GM18873 (cell line): ENCODE results near the gene TPGS1.
A peak's percentile ranks its signal among the peaks of the same experiment; 100 is the strongest.

ENCODE experiments used
- ATAC-seq: cut with Tn5 transposase; IDR thresholded peaks from one replicate; pipeline ENCODE4 v1.9.1; 2021; ENCODE audit warnings: mild to moderate bottlenecking, moderate library complexity, moderate number of reproducible peaks; ENCODE audit not compliant: unreplicated experiment, low FRiP score

Gene TPGS1

GRCh38 chr19:495081-495401 is 12.3 kb upstream of the TPGS1 start:
- ATAC-seq, result no peak

DNA sequence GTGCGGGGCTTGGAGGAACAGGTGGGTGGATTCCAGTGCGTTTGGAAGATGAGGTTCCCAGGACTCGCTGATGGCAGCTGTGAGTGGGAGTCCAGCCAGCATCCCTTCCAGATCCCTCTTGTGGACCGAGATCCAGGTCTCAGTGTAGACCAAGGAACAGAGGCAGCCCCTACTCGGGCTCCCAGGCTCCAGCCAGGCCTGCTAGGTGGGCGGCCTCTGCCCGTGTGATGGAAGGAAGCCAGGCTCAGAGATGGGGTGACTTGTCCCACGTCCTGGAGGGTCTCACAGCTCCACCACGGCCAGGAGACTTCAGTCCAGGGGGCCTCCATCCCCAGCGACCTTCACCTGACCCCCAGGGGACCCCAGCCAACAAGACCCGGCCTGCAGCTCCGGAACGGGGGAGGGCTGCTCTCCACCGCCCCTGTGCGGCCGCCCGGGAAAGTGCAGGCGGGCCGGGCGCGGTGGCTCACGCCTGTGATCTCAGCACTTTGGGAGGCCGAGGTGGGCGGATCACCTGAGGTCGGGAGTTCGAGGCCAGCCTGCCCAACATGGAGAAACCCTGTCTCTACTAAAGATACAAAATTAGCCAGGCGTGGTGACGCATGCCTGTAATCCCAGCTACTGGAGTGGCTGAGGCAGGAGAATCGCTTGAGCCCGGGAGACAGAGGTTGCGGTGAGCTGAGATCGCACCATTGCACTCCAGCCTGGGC is 11.7 kb upstream of the TPGS1 start:
- ATAC-seq, result no peak

GRCh38 chr19:496112-496665 is 11.1 kb upstream of the TPGS1 start, which contains the start of gene MADCAM1:
Gene MADCAM1, plus strand, starts transcription at chr19:496486. Its CDS starts 14 bp downstream, at chr19:496500.
- no peak for ATAC-seq

DNA sequence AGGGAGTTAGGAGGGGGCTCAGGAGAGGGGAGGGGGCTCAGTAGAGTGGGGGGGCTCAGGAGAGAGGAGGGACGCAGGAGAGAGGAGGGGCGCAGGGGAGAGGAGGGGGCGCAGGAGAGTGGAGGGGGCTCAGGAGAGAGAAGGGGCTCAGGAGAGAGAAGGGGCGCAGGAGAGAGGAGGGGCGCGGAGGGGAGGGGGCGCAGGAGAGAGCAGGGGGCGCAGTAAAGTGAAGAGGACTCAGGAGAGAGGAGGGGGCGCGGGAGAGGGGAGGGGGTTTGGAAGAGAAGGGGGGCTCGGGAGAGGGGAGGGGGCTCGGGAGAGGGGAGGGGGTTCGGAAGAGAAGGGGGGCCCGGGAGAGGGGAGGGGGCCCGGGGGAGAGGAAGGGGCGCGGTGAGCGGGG is 10.3 kb upstream of the TPGS1 start:
- no peak for ATAC-seq

- ATAC-seq, result no peak
These were observed 9.8 kb upstream of the TPGS1 start for GRCh38 chr19:497491-497868.

- ATAC-seq, result no peak
These were observed 9.3 kb upstream of the TPGS1 start for GRCh38 chr19:497869-498510.

GRCh38 chr19:498511-498891 is 8.8 kb upstream of the TPGS1 start:
- no peak for ATAC-seq

- no peak for ATAC-seq
These were observed 8.2 kb upstream of the TPGS1 start for GRCh38 chr19:498977-499623.

DNA sequence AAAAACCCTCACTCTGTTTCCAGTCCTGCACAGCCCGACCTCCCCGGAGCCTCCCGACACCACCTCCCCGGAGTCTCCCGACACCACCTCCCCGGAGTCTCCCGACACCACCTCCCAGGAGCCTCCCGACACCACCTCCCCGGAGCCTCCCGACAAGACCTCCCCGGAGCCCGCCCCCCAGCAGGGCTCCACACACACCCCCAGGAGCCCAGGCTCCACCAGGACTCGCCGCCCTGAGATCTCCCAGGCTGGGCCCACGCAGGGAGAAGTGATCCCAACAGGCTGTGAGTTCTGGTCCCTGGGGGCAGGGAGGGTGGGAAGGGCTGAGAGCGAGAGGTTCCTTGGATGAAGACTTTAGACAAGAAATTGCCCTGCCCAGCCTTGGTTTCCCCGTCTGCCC is 5.7 kb upstream of the TPGS1 start:
- no peak for ATAC-seq

DNA sequence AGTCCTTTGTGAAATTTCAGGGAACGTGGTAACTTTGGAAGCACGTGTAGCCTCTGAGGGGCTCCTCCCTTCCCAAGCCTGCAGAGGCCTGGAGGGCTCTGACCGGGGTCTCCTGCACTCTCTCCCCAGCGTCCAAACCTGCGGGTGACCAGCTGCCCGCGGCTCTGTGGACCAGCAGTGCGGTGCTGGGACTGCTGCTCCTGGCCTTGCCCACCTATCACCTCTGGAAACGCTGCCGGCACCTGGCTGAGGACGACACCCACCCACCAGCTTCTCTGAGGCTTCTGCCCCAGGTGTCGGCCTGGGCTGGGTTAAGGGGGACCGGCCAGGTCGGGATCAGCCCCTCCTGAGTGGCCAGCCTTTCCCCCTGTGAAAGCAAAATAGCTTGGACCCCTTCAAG is 2.7 kb upstream of the TPGS1 start:
- ATAC-seq, result no peak

- peak; percentile 60 for ATAC-seq
These were observed 652 bp upstream of the TPGS1 start for GRCh38 chr19:506404-507285.

- ATAC-seq, result no peak
These were observed 1.2 kb downstream of the TPGS1 start for GRCh38 chr19:508204-509150.

DNA sequence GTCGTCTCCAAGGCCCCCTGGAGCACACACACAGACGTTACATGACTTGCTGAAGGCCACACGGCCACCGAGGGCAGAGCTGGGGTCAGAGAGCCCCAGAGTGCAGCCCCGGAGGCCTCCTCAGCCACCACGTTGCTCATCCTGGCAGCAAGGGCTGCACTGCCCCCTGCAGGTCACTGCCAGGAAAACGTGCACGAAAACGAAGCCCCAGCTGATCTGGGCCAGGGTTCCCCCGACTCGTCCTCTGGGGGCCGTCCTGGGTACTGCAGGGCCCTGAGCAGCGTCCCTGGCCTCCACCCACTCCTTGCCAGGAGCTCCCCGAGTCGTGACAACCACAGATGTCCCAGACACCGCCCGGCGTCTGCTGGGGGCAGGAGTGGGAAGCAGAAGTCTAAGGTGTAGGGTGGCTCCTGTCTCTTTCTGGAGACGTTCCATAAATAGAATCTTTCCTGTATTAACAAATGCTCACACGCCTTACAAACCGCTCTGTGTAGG is 3.4 kb downstream of the TPGS1 start:
- ATAC-seq, result no peak

DNA sequence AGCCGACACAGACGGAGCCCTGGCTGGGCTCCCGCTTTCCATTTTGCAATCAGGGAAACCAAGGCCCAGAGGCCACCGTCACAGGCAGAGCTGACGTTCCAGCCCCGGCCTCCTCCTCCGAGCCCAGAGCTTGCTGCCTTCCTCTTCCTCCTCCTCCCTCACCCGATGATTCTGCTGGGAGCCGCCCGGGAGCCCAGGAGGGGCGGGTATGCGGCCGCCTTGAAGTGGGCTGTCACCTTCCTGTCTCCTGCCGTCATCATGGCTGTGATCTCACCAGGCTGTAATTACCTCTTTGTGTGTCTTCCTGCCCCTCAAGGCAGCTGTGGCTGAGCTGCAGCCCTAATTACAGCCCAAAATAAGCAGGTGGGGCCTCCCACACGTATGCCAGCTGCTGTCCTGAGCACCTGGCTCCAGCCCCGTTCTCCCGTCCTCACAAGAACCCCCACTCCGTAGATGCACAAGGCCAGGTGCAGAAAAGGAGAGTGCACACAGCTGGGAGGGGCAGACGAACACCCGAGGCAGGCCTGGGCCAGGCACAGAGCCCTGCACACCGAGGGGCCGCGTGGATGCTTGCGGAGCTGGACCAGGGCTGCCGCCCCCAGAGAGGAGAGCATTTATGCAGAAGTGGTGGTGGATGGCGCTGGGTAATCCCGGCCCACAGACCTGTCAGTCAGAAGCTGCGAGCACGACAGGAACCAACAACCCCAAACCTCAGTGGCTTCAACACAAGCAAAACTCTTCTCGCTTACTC is 4.0 kb downstream of the TPGS1 start:
- no peak for ATAC-seq

- ATAC-seq, result no peak
These were observed 5.5 kb downstream of the TPGS1 start for GRCh38 chr19:512547-513365.

DNA sequence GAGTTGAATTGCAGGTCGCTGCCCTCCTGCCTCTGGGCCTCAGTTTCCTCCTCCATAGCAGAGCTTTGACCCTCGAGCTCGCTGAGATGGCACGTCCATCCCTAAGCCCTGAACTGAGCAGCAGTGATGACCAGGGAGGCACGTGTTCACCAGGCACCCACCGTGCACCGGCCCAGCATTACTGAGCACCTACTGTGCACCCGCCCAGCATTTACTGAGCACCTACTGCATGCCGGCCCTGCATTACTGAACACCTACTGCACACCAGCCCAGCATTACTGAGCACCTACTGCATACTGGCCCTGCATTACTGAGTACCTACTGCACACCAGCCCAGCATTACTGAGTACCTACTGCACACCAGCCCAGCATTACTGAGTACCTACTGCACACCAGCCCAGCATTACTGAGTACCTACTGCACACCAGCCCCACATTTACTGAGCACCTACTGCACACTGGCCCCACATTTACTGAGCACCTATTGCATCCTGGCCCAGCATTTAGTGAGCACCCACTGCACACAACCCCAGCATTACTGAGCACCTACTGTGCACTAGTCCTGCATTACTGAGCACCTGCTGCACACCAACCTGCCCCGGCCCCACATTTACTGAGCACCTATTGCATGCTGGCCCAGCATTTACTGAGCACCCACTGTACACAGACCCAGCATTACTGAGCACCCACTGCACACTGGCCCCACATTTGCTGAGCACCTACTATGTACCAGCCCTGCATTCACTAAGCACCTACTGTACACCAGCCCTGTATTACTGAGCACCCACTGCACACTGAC is 6.3 kb downstream of the TPGS1 start:
- ATAC-seq, result no peak

- no peak for ATAC-seq
These were observed 6.9 kb downstream of the TPGS1 start for GRCh38 chr19:514166-514663.
